Ovary (tissue), 1 donor: ENCODE results near the gene SAMMSON.

Experiments
- EP300 ChIP-seq: sonication (generic); formaldehyde crosslinking; IDR thresholded peaks from one replicate; pipeline ENCODE4 v1.6.1; 2017; ENCODE audit warnings: antibody characterized with exemption
- POLR2A ChIP-seq: fragments of 450-650 bp; IDR thresholded peaks from one replicate; pipeline ENCODE4 v1.6.1; 2017; ENCODE audit warnings: antibody characterized with exemption, mild to moderate bottlenecking, moderate library complexity

DNA sequence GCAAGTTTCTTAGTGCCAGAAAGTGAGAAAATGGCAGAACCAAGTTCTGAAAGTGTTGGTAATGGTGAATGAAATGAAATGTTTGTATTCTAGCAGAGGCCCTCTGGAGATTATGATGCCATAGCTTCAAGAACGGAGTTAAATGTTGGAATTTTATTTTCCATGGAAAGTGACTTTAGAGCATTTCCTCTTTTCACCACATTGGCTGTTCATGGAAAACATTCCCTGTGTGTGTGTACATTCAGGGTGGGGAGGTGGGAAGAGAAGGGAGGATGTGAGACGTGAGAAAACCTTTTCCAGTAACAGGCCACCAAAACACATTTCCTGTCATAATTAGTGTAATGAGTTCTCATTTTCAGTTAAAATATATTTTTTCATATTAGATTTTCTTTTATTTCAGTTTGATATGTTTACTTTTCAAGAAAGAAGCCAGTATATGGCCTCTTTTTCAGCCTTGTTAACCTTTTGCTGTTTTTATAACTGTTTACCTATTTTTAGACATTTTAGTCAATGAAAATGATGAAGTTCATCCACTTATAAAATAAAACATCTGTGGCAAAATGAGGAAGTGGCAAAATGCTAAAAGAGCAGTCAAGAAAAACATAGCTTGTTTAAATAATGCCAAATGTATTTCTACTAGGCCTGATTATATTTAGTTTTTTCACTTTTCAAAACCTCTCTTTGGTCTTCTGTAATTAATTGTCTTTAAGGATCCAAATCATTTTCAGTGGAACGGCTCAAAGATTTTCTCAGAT, 21.6 kb downstream of the SAMMSON start:
- no peak for TF ChIP-seq POLR2A
- TF ChIP-seq EP300, result no peak
